ENCODE results near the gene ATXN7L3.

The ATXN7L3 gene

DNA sequence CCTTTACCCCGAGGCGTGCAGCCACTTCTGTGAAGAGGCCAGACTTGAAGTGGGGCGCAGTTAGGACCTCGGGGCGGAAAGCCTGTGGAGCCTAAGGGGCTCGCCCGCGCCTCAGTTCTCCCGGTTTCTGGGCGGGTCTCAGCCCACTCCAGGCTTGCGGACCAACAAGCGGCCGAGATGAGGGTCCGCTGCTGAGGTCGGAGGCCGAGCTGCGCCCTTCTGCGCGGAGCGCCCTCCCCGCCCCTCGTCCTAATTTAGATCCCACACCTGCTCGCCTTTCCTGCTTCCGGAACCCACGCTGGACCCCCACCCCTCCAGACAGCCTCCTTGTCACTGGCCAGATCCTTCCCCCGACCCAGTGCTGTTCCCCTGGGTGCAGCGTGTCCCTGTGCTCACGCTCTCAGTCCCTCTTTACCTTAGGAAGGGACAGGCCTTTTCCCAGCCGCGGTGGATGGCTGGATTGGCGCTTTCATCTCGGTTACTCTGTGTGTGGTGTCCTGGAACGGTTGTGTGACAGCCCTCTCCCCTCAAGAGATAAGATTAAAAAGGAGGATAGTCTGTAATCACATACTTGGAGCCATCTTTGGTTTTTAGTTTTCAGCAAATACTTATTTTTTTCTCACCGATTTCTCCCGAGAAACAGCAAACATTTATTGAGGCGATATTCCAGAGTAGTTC, 933 bp upstream of the ATXN7L3 start:
- no peak for DNase-seq (ENCODE audit: low read depth)

GRCh38 chr17:44198721-44199552, 747 bp downstream of the ATXN7L3 start:
- DNase-seq (ENCODE audit: low read depth): no peak

GRCh38 chr17:44197980-44198720, 1.5 kb downstream of the ATXN7L3 start:
- no peak for DNase-seq (ENCODE audit: low read depth)

DNA sequence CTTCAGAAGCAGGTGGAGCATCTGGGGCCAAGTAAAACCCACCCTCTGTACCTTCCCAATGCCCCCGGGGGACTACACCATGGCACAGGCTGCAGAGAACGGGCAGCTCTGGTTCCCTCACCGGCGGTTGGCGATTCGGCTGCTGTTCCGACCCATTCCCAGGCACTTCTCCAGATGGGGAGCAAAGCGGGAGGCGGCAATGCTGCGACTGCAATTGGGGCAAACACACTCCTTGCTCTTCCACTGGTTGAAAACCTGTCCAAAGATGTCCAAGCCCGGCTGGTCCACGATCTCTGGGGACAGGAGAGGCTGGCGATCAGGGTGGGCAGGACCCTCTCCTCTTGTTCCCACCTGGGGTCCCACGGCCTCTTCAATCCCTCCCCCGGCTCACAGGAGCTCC, 2.6 kb downstream of the ATXN7L3 start:
- DNase-seq (ENCODE audit: low read depth): no peak

DNA sequence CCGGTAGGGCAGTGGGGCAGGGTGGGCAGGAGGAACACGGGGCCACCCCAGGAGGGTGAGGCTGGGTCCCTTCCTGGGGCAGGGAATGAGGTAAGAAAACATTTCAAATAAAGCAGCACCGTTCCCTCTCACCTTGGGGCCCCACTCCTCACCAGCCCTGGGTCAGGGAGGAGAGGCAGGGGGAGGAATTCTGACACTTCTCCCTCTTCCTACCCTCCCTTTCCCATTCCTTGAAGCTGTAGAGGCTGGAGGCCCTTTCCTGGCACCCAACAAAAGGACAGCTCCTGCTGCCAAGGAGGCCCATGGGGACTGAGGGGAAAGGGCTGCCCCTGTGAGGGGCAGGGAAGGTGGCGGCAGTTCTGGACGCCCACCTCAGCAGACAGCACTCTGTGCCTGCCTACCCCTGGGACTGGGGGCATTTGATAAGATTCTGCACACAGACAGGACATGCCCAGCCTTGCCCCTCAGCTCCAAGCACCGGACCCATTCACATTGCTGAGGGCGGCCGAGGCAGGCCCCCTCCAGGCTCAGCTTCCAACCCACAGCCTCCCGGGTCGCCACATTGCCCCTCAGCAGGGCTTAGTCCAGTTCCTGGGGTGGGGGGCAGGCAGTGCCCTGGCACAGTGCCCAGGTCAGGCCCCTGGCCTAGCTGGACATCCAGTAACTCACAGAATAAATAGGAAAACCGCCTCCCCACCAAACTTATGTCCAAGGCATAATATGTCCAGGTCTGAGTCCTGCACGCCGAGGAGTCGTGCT, 6.2 kb downstream of the ATXN7L3 start:
- no peak for DNase-seq (ENCODE audit: low read depth)

DNA sequence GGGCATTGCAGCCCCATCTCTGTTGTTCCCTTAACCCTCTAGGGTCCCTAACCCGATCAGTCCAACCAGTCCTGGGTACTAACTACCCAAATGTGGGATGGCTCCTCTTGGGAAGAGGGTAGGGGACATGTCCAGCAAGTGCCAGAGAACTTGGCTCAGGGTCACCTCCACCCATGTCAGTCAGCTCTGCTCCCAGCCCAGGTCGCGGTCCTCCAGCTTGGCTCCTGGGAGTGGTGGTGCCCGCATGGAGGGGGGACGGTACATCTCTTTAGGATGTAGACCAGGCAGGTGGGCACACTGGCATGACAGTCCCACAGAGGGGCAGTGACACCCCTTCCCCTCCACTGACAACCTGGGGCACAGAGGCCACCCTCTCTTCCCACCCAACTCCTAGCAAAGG, 6.9 kb downstream of the ATXN7L3 start:
- no peak for DNase-seq (ENCODE audit: low read depth)

- DNase-seq (ENCODE audit: low read depth): no peak
Measured at GRCh38 chr17:44191941-44192496, 7.7 kb downstream of the ATXN7L3 start.

- no peak for DNase-seq (ENCODE audit: low read depth)
Measured at GRCh38 chr17:44191369-44191768, 8.3 kb downstream of the ATXN7L3 start.

DNA sequence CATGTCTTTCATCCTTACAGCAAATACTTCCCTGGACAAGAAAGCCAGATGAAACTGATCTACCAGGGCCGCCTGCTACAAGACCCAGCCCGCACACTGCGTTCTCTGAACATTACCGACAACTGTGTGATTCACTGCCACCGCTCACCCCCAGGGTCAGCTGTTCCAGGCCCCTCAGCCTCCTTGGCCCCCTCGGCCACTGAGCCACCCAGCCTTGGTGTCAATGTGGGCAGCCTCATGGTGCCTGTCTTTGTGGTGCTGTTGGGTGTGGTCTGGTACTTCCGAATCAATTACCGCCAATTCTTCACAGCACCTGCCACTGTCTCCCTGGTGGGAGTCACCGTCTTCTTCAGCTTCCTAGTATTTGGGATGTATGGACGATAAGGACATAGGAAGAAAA, 9.2 kb downstream of the ATXN7L3 start:
- no peak for DNase-seq (ENCODE audit: low read depth)

DNA sequence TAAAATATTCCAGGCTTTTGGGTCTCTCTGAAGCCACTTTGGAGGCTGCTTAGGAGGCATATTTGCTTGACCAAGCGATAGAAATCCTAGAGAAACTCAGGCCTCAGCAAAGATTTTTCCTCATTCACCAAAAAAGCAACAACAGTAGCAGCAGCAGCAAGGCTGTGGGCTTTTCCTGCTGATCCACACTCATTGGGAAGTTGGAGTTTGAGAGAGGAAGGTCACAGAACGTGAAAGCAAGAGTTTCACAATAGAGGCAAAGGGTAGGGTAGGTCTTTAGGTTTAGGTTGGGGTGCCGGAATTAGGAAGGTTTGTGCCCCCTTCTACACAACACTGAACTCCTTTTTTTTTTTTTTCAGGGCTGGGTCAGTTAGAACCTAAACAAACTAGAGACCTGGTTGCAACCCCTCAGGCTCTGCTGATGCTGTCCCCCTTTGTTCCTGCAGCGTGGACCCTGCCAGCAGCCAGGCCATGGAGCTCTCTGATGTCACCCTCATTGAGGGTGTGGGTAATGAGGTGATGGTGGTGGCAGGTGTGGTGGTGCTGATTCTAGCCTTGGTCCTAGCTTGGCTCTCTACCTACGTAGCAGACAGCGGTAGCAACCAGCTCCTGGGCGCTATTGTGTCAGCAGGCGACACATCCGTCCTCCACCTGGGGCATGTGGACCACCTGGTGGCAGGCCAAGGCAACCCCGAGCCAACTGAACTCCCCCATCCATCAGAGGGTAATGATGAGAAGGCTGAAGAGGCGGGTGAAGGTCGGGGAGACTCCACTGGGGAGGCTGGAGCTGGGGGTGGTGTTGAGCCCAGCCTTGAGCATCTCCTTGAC, 10.9 kb downstream of the ATXN7L3 start:
- DNase-seq (ENCODE audit: low read depth): no peak

GRCh38 chr17:44187131-44187899, 12.4 kb downstream of the ATXN7L3 start:
- DNase-seq (ENCODE audit: low read depth): no peak

- peak; percentile 99 for DNase-seq (ENCODE audit: low read depth)
Measured at GRCh38 chr17:44186307-44187130, 13.2 kb downstream of the ATXN7L3 start, which contains the start of gene TMUB2. Gene TMUB2 (plus strand): TSS chr17:44186972. CDS start chr17:44187709, 737 bp downstream.

DNA sequence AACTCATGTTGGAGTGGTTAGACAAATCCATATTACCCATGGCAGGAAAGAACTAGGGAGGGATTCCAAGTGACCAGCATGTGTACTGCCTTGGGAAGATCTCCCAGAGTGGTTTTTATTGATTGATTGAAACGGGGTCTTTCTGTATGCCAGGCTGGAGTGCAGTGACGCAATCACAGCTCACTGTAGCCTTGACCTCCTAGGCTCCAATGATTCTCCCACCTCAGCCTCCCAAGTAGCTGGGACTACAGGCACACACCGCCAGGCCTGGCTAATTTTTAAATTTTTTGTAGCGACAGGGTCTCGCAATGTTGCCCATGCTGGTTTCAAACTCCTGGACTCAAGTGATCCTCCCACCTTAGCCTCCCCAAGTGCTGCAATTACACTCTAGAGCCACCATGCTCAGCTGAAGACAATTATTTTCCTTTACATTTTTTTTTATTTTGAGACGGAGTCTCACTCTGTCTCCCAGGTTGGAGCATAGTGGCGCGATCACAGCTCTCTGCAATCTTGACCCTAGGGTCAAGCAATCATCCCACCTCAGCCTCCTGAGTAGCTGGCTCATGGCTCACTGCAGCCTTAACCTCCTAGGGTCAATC, 15.4 kb downstream of the ATXN7L3 start:
- no peak for DNase-seq (ENCODE audit: low read depth)

GRCh38 chr17:44183024-44183423, 16.7 kb downstream of the ATXN7L3 start:
- DNase-seq (ENCODE audit: low read depth): no peak

DNA sequence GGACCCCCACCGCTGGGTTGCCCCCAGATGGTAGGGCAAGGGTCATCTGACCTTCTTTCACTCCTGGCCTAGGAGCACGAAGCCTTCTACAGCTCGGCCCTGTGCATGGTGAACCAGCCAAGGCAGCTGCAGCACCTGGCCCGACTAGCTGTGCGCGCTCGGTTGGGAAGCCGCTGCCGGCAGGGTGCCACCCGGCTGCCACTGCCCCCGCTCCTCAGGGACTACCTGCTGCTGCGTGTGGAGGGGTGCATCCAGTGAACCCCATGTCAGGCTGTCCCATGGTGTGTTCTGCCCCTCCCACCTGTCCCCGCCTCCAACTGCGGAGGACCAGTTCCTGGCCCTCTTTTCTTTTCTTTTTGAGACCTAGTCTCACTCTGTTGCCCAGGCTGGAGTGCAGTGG, 21.6 kb downstream of the ATXN7L3 start:
- no peak for DNase-seq (ENCODE audit: low read depth)

- DNase-seq (ENCODE audit: low read depth): no peak
Measured at GRCh38 chr17:44177640-44178039, 22.0 kb downstream of the ATXN7L3 start.

DNA sequence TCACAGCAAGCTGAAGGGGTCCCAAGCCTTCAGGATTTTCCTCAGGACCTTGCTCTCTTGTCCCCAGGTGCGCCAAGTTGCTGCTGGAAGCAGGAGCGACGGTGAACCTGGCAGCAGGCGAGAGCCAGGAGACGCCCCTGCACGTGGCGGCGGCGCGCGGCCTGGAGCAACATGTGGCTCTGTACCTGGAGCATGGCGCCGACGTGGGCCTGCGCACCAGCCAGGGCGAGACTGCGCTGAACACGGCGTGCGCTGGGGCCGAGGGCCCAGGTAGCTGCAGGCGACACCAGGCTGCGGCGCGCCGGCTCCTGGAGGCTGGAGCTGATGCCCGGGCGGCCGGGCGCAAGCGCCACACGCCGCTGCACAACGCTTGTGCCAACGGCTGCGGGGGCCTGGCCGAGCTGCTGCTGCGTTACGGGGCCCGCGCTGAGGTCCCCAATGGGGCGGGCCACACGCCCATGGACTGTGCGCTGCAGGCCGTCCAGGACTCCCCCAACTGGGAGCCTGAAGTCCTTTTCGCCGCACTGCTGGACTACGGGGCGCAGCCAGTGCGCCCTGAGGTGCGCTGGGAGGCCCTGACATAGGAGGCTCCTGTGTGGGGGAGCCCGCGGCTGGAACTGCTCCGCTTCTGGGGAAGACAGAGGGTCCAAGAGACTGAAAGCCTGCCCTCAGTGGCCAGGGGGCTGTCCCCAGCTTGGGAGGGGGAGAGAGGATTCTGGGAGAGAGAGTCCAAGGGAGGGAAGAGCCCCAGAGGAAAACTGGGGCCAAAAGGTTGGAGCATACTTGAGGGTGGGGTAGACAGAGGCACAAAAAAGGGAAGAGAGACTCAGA, 22.8 kb downstream of the ATXN7L3 start:
- no peak for DNase-seq (ENCODE audit: low read depth)

DNA sequence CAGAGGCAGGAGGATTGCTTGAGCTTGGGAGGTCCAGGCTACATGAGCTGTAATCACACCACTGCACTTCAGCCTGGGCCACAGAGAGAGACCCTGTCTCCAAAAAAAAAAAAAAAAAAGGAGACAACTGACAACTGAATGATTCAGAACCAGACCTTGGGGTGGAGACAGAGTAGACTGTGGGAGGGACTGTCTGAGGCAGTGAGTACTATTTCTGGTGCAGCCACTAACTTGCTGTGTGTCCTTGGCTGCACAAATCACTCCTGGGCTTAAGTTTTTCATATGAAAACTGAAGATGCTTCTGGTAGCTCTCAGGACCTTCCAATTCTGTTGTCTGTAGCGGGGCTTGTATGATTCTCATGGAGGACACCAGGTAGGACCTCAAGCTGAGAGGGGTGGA, 23.4 kb downstream of the ATXN7L3 start:
- no peak for DNase-seq (ENCODE audit: low read depth)
